Calu3 (cell line): Measurements from ENCODE around the gene STAP2. TPM values are rescaled to one million over a fixed set of nuclear protein-coding genes. Genes with fewer than 3 reads are reported as not detected.

Experiments used
- BruUV-seq: library from RNA; stranded (reverse); fragments of 400-500 nt; replicated peaks from 2 replicates; lab custom pipeline; 2021; lab: Mats Ljungman, UMichigan
- CTCF ChIA-PET: fragments of 300-600 bp; sonication (Branson Sonifier 250); formaldehyde crosslinking; loops from one replicate; lab custom pipeline; 2022; ENCODE audit warnings: antibody characterized with exemption; lab: Charles Lee
- DNase-seq: peaks from one replicate; pipeline ENCODE4 v3.0.0; 2022
- H3K27ac Mint-ChIP-seq: one replicate; pipeline ENCODE4 v1.8.0; 2022; ENCODE audit warnings: mixed read lengths; ENCODE audit not compliant: unreplicated experiment
- H3K27me3 Mint-ChIP-seq: one replicate; pipeline ENCODE4 v1.8.0; 2022; ENCODE audit warnings: mixed read lengths; ENCODE audit not compliant: unreplicated experiment
- H3K36me3 Mint-ChIP-seq: one replicate; pipeline ENCODE4 v1.8.0; 2022; ENCODE audit warnings: mild to moderate bottlenecking, moderate library complexity, mixed read lengths; ENCODE audit not compliant: insufficient read depth, unreplicated experiment
- H3K4me1 Mint-ChIP-seq: one replicate; pipeline ENCODE4 v1.8.0; 2022; ENCODE audit warnings: mild to moderate bottlenecking, low read depth, mixed read lengths; ENCODE audit not compliant: unreplicated experiment
- H3K4me3 Mint-ChIP-seq: one replicate; pipeline ENCODE4 v1.8.0; 2022; ENCODE audit warnings: mild to moderate bottlenecking, low read depth, moderate library complexity, mixed read lengths; ENCODE audit not compliant: unreplicated experiment
- H3K9me3 Mint-ChIP-seq: one replicate; pipeline ENCODE4 v1.8.0; 2022; ENCODE audit warnings: low read depth, mixed read lengths; ENCODE audit not compliant: unreplicated experiment
- intact Hi-C: fragments of 100-400 bp; cut with micrococcal nuclease; formaldehyde crosslinking; loops from one replicate; pipeline ENCODE4 v1.10.0; 2022; ENCODE audit not compliant: unreplicated experiment
- total RNA-seq: library from RNA; stranded (reverse); gene quantifications from 2 replicates; pipeline ENCODE4 v1.2.3, GENCODE V29; 2022
- TF ChIP-seq, protein P1 (sequence below): fragments of 200-600 bp; IDR thresholded peaks from one replicate; pipeline ENCODE4 v1.8.0; 2022; ENCODE audit warnings: antibody characterized with exemption; ENCODE audit not compliant: unreplicated experiment

Gene STAP2
- total RNA-seq, 1 experiment from 2014 or later: 28.7 TPM

DNA sequence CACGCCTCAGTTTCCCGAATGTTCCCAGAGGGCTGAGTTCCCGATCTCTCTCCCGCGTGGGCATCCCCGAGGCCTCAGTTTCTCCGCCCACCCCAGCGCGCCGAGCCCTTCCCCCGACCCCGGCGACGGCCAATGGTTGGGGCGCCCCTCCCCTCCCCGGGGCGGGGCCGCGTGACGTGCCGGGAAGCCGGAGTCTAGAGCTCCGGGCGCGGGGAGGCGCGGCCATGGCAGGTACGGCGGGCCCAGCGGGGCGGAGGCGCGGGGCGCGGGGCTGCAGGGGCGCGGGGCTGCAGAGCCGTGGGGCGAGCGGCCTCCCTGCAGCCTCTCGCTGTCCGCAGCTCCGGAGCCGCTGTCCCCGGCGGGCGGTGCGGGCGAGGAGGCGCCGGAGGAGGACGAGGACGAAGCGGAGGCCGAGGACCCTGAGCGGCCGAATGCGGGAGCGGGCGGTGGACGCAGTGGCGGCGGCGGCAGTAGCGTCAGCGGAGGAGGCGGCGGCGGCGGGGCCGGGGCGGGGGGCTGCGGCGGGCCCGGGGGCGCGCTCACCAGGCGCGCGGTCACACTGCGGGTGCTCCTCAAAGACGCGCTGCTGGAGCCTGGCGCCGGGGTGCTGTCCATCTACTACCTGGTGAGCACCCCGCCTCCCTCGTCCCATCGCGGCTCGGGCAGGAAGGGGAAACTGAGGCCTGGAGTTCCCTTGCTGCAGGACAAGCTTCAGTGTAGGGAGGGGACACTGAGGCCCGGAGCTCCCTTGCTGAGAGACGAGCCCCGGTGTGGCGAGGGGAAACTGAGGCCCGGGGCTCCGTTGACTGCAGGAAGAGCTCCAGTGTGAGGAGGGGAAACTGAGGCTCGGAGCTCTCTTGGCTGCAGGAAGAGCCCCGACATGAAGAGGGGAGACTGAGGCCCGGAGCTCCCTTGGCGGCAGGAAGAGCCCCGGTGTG is 5.0 kb upstream of the STAP2 start, which contains the start of gene MPND:
MPND (plus strand) TSS at position 193 of the 938 bp plus-strand sequence; CDS start at position 225, 32 bp downstream.
- DNase-seq: peak; percentile 92
- intact Hi-C loops: no loop called here
- no TSS peak for BruUV-seq
- TF ChIP-seq, protein P1, sequence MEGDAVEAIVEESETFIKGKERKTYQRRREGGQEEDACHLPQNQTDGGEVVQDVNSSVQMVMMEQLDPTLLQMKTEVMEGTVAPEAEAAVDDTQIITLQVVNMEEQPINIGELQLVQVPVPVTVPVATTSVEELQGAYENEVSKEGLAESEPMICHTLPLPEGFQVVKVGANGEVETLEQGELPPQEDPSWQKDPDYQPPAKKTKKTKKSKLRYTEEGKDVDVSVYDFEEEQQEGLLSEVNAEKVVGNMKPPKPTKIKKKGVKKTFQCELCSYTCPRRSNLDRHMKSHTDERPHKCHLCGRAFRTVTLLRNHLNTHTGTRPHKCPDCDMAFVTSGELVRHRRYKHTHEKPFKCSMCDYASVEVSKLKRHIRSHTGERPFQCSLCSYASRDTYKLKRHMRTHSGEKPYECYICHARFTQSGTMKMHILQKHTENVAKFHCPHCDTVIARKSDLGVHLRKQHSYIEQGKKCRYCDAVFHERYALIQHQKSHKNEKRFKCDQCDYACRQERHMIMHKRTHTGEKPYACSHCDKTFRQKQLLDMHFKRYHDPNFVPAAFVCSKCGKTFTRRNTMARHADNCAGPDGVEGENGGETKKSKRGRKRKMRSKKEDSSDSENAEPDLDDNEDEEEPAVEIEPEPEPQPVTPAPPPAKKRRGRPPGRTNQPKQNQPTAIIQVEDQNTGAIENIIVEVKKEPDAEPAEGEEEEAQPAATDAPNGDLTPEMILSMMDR: no peak
- Mint-ChIP-seq H3K9me3 (no peaks in the 10 kb centered on the region), H3K36me3 (peaks cover 33% of the 10 kb centered on the region), H3K4me3 (peak within 1 kb of the TSS; percentile 87), H3K27me3 (no peaks in the 10 kb centered on the region), H3K27ac (peak within 1 kb of the TSS; percentile 96), H3K4me1 (peaks cover 8% of the 10 kb centered on the region)
- CTCF ChIA-PET: interaction anchor here (1.2 to 2.3 kb wide), 3 partner anchors 9 to 77 kb away, joined by 6 to 13 read pairs (median 13); no protein-coding TSS in a partner anchor

DNA sequence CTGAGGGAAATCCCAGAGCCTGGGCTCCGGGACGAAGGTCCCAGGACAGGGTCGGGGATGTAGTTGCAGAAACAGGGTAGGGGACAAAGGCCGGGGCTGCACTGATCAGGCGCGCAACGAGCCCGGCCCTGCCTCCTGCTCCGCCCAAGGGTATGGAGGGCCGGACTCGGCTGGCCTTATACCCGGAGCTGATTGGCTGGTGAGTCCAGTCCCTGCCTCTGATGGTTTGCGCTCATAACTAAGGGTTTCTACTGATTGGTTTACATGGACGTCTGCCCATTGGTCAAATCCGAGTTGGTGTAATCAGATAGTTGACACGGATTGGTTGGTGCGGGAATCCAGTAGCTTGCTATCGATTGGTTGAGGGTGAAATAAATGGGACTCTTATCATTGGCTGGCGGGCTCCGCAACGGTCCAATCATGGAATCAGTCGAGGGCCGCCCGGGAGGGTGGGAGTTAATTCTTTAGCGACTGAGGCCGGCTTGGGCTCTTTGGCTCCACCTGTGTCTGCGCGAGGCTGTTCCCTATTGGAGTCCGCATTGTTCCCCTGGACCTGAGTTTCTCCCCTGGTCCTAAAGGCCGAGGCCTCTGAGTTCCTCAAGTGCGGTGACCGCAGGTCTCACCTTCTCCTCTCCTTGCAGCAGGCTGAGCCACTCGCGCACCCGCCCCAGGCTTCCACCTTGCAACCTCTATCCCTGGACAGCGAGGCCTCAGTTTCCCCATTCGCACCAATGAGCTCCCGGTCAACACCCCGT is 4.2 kb upstream of the STAP2 start:
- H3K27me3 Mint-ChIP-seq: no peaks in the 10 kb centered on the region

DNA sequence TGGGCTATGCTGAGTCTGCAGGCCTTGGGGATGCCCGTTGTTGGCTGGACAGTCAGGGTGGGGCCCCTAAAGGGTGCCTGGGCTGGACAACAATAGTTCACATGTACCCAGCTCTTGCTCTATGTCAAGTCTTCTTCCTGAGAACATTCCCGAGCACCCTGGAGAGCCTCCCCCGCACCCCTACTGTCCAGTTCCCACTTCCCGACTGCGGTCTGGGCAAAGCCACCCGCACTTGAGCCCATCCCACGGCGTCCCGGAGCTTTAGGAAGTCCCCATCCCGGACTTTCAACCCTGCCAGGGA is 3.6 kb upstream of the STAP2 start:
- intact Hi-C loops: no loop called here
- Mint-ChIP-seq H3K9me3 (no peaks in the 10 kb centered on the region), H3K27me3 (no peaks in the 10 kb centered on the region), H3K27ac (peak overlapping the region; percentile 96), H3K4me3 (peak overlapping the region; percentile 87), H3K36me3 (peaks cover 43% of the 10 kb centered on the region), H3K4me1 (peaks cover 18% of the 10 kb centered on the region)
- TSS peak; percentile 70 for BruUV-seq
- TF ChIP-seq, protein P1: no peak
- DNase-seq: no peak
- CTCF ChIA-PET: interaction anchor here (0.5 to 2.3 kb wide), 5 partner anchors 10 to 129 kb away, joined by 3 to 13 read pairs (median 12); no protein-coding TSS in a partner anchor

More for the DNA sequence above, 4.2 kb upstream of the STAP2 start:
- peaks cover 13% of the 10 kb centered on the region for H3K4me1 Mint-ChIP-seq
- H3K9me3 Mint-ChIP-seq: no peaks in the 10 kb centered on the region
- H3K27ac Mint-ChIP-seq: peak overlapping the region; percentile 96
- intact Hi-C loops: no loop called here
- BruUV-seq: no TSS peak
- H3K36me3 Mint-ChIP-seq: peaks cover 41% of the 10 kb centered on the region
- TF ChIP-seq, protein P1: no peak
- DNase-seq: peak; percentile 89
- H3K4me3 Mint-ChIP-seq: peak overlapping the region; percentile 87
- CTCF ChIA-PET: interaction anchor here (0.5 to 2.3 kb wide), 6 partner anchors 10 to 1706 kb away, joined by 3 to 13 read pairs (median 9); no protein-coding TSS in a partner anchor

DNA sequence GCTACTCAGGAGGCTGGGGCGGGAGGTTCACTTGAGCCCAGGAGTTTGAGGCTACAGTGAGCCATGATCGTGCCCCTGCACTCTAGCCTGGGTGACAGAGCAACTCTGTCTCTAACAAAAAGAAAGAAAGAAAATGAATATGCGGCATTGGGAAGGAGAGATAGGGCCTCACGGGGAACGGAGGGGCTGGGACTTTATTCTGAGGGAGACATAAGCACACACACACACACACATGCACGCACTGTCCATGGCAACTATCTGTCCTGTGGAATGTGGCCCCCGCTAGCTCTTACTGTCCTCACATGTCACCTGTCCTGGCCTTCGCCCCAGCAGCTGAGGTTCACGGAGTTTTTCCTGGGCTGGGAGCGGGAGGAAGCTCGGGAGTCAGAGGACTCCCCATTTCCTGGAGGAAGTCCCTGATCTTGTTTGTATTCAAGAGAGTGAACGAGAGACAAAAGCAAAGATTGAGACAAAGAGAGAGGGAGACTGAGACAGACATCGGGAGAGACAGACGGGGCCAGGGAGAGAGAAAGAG is 654 bp downstream of the STAP2 start:
- DNase-seq: no peak
- TSS peak; percentile 75 for BruUV-seq
- Mint-ChIP-seq H3K36me3 (peaks cover 33% of the 10 kb centered on the region), H3K27ac (peak overlapping the region; percentile 77), H3K4me1 (peaks cover 18% of the 10 kb centered on the region), H3K27me3 (no peaks in the 10 kb centered on the region), H3K4me3 (peak overlapping the region; percentile 83), H3K9me3 (no peaks in the 10 kb centered on the region)
- CTCF ChIA-PET: interaction anchor here (0.7 to 1.0 kb wide), 3 partner anchors 15 to 71 kb away, joined by 4 to 5 read pairs (median 4); no protein-coding TSS in a partner anchor
- intact Hi-C loops: no loop called here
- TF ChIP-seq, protein P1: no peak
